ACHN (cell line): Measurements from ENCODE around the gene RTBDN.

Experiments used
- DNase-seq: peaks from one replicate; pipeline ENCODE4 v3.0.0-alpha.2; 2015
- in situ Hi-C: cut with HindIII; loops from 2 replicates; pipeline ENCODE4 v1.10.0; 2017; ENCODE audit warnings: low sequenced_read_pairs, low pct_ligation_motif_present, low pct_unique_long_range_greater_than_20kb

Gene RTBDN

DNA sequence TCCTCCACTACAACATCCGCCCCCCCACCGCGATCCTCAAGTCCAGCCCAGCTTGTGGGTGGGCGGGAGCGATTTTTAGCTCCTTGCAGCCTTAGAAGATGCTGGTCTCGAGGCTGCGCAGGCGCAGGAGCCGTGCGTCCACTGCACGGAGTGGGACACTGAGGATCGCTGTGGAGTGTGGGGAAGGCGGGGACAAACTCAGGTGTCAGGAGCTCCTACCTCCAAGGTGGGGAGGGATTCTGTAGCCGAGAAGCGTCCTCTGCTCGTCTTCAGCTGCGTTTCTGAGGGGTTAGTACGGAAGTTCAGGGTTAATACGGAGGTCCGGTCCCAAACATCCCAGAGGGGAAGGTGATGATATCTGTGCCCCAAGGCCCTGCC is at the start of gene RTBDN:
Gene RTBDN (minus strand): TSS at position 14 of the 378 bp plus-strand sequence. CDS start 4,600 bp downstream, outside the sequence.
- no peak for DNase-seq
- in situ Hi-C loops, result no loop called here

DNA sequence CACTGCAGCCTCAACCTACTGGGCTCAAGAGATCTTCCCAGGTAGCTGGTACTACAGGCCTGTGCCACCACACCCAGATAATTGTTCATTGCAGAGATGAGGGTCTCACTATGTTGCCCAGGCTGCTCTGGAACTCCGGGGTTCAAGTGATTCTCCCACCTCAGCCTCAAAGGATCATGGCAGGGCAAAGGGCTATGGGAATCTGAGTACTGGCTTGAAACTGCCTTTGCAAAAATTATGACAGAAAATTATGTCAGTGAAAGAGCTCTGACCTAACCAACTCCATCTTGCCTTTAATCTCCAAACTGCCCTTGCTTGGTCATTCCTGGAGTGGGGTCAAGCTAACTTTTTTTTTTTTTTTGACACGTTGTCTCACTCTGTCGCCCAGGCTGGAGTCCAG is 48.2 kb upstream of the RTBDN start:
- no peak for DNase-seq
- in situ Hi-C loops, result no loop called here

DNA sequence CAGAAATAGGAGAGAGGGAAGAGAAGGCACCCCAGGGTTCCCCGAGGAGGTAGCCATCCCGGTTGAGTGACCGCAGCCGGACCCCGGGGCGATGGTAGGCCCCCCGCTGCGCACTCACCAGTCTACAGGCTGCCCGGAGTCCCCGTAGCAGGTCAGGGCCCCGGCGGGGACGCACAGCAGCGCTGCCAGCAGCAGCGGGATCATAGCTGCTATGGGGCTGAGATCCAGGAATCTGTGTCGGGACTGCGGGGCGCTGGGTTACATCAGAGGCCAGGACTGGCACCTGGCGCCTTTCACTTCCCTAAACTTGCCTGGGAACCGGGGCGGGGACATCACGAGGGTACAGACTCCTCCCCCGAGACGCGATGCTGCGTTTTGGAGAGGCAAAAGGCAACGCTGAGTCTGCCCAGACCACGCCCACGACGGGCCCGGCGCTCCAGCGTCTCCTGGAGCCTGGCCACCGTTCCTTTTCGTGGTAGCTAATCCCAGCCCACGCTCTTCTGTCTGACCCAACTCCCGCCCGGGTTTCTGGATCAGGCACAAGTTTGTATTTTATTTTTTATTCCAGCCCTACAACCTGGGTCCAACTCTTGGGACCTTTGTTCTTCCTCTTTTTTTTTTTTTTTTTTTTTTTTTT is 46.9 kb upstream of the RTBDN start, which contains the start of gene DNASE2:
Gene DNASE2 (minus strand): TSS at position 278 of the 637 bp plus-strand sequence. CDS start 74 bp downstream, at position 204.
- in situ Hi-C loops, result no loop called here
- peak; percentile 92 for DNase-seq

DNA sequence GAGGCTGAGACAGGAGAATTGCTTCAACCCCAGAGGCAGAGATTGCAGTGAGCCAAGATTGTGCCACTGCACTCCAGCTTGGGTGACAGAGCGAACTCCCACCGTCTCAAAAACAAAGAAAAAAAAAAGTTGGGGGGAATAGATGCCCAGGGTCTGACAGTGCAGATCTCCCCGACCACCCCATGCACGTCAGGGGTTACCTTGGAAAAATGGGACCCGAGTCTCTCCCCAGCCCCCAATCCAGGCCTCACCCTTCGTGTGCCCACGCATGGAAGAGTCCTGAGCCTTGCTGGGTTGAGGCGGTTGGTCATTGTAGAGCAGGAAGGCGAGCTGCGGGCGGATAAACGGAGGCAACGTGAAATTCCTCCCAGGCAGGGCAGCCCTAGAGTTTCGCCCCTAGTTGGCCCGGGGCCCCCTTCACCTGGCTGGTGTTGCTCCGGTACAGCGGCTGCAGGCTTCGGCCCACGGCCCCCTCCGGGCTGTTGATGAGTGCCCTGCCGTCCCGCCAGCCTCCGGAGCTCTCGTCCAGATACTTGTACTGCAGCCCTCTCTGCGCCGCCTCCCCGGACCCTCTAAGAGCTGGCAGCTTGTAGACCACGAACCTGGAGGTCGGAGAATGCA is 46.3 kb upstream of the RTBDN start:
- DNase-seq, result no peak
- in situ Hi-C loops, result no loop called here

DNA sequence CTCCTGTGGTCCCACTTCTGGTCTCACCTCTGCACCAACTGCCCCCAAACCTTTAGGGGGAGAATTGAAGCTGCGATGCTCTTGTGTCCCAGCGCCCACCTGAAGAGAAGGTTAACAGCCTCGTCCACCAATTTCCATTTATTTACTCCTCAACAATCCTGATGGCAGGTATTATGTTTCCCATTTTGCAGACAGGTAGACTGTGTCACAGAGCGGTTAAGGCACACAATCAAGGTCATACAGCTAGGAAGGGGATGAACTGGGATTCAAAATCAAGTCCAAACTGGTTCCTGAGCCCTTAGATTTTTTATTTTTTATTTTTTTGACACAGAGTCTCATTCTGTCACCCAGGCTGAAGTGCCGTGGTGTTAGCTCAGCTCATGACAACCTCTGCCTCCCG is 40.7 kb upstream of the RTBDN start:
- in situ Hi-C loops, result no loop called here

DNA sequence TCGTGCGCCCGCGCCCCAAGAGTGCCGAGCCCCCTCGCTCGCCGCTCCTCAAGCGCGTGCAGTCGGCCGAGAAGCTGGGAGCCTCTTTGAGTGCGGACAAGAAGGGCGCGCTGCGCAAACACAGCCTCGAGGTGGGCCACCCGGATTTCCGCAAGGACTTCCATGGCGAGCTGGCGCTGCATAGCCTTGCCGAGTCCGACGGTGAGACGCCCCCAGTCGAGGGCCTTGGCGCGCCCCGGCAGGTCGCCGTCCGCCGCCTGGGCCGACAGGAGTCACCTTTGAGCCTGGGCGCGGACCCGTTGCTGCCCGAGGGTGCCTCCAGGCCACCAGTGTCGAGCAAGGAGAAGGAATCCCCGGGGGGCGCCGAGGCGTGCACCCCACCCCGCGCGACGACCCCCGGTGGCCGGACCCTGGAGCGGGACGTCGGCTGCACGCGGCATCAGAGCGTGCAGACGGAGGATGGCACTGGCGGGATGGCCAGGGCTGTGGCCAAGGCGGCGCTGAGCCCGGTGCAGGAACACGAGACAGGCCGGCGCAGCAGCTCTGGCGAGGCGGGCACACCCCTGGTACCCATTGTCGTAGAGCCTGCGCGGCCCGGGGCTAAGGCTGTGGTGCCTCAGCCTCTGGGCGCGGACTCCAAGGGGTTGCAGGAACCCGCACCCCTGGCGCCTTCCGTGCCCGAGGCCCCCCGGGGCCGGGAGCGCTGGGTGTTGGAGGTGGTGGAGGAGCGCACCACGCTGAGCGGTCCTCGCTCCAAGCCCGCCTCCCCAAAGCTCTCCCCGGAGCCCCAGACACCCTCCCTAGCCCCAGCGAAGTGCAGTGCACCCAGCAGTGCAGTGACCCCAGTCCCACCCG is 39.7 kb upstream of the RTBDN start:
- no peak for DNase-seq
- in situ Hi-C loops, result no loop called here

More for the DNA sequence above, 40.7 kb upstream of the RTBDN start:
- no peak for DNase-seq

DNA sequence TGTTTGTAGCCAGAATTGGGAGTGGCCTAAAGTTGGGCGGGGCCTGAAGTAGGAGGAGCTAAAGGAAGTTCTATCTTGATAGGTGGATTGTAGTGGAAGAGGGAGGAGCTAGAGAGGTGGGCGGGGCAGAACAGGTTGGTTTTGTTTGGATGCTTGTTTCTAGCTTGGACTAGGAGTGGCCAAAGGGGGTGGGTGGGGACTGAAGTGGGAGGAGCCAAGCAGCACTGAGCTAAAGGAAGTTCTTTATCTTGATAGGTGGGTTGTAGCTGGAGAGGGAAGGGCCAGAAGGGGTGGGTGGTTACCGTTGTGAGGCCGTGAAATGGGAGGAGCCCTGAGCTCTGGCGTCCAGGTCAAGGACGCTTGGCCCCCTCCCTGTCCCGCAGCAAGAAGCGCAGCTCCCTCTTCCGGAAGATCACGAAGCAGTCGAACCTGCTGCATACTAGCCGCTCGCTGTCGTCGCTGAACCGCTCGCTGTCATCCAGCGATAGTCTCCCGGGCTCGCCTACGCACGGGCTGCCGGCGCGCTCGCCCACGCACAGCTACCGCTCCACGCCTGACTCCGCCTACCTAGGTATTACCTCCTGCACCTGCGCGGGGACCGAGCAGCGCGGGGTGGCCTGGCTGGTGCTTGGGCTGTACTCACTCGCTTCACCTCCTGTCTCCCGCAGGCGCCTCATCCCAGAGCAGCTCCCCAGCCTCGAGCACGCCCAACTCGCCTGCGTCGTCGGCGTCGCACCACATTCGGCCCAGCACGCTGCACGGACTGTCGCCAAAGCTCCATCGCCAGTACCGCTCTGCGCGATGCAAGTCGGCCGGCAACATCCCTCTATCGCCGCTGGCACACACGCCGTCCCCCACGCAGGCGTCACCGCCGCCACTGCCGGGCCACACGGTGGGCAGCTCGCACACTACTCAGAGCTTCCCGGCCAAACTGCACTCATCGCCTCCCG is 38.8 kb upstream of the RTBDN start:
- in situ Hi-C loops, result no loop called here
- peak; percentile 72 for DNase-seq

DNA sequence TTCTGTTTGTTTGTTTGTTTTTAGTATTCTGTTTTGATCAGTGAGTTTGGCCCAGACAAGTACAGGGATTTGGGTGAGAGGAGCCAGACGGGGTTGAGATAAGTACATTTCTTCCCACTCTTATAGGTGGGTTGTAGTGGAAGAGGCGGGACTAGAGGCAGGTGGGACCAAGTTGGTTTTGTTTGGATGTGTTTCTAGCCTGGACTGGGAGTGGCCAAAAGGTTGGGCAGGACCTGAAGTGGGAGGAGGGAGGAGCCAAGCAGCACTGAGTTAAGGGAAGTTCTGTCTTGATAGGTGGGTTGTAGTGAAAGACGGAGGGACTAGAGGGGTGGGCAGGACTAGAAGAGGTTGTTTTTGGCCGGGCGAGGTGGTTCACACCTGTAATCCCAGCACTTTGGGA is 37.9 kb upstream of the RTBDN start:
- in situ Hi-C loops, result no loop called here
- no peak for DNase-seq

DNA sequence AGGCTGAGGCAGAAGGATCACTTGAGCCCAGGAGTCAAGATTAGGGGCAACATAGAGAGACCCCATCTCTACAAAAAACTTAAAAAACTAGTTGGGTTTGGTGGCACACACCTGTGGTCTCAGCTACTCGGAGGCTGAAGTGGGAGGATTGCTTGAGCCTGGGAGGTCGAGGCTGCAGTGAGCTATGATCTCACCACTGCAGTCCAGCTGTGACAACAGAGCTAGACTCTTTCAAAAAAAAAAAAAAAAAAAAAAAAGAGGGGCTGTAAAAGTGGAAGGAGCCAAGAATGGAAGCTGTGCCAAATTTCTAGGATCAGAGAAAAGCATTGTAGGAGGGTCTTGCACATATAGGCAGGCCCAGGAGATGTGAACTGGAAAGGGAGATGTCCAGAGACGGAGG is 37.3 kb upstream of the RTBDN start:
- in situ Hi-C loops, result no loop called here
- no peak for DNase-seq

DNA sequence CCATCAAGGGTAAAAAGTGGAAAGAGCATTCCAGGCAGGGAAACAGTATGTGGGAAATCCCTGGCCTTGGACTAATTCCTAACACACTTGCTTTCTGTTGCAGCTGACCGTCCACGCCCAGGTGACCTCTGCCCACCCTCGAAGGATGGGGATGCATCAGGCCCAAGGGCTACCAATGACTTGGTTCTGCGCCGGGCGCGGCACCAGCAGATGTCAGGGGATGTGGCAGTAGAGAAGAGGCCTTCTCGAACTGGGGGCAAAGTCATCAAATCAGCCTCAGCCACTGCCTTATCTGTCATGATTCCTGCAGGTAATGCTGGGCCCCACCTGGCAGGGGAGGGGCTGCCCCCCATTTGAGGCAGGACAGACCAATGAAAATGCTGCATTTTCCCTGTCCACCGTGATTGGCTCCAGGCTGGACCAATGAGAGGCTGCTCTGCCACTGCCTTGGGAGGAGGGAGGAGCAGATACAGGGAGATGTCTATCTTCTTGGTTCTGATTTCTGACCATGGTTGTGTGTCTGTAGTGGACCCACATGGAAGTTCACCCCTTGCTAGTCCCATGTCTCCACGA is 34.2 kb upstream of the RTBDN start:
- no peak for DNase-seq
- in situ Hi-C loops, result no loop called here

DNA sequence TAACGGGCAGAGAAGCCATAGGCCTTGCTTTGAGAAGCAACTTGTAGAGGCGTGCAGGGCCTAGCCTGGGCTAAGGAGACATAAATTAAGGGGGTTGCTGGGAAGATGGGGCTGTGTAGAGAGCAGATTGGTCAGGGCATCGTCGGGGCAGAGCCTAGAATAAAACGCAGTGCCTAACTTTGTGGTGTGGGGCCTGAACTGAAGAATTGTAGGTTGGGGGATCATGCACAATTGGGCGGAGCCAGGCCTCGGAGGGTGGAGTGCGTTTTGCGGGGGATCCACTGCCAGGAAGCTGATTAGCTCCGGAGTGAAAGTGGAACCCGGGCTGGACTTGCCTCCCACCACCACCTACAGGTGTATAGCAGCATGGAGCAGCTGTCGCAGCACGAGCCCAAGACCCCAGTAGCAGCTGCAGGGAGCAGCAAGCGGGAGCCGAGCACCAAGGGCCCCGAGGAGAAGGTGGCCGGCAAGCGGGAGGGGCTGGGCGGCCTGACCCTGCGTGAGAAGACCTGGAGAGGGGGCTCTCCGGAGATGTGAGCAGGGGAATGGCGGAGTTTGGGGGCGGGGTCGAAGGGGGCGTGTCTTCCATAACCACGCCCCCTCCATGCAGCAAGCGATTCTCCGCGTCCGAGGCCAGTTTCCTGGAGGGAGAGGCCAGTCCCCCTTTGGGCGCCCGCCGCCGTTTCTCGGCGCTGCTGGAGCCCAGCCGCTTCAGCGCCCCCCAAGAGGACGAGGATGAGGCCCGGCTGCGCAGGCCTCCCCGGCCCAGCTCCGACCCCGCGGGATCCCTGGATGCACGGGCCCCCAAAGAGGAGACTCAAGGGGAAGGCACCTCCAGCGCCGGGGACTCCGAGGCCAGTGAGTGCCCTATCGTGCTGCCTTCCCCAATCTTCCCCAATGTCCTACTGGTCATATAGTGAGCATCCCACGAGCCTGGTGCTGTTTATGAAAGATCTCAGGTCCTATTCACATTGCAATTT is 33.0 kb upstream of the RTBDN start:
- DNase-seq, result peak; percentile 23
- in situ Hi-C loops, result no loop called here

DNA sequence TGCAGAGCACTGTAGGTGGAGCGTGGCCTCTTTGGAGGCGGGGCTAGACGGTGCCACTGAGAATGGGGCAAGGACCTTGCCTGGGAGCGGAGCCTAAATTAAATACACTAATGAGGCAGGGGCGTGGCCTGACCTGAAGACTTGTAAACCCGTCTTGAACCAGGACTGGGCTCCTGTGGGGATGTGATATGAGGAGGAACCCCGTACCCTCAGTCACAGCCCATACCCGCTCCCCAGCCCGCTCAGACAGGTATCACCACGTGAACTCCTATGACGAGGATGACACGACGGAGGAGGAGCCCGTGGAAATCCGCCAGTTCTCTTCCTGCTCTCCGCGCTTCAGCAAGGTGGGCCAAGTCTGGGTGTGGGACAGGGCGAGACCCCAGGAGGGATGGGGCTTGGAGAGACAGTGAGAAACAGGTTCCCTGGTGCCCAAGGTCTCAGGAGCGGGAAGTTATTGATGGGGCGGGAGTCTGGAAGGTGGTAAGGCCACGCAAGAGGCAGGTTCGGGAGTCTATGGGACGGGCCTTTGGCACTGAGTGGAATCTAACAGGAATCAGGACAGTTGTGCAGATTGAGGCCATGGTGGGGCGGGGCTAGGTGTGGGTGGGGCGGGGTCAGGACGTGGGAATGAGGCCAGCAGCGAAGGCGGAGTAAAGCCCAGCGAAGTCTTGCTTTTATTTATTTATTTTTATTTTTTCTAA is 32.2 kb upstream of the RTBDN start:
- no peak for DNase-seq
- in situ Hi-C loops, result no loop called here

DNA sequence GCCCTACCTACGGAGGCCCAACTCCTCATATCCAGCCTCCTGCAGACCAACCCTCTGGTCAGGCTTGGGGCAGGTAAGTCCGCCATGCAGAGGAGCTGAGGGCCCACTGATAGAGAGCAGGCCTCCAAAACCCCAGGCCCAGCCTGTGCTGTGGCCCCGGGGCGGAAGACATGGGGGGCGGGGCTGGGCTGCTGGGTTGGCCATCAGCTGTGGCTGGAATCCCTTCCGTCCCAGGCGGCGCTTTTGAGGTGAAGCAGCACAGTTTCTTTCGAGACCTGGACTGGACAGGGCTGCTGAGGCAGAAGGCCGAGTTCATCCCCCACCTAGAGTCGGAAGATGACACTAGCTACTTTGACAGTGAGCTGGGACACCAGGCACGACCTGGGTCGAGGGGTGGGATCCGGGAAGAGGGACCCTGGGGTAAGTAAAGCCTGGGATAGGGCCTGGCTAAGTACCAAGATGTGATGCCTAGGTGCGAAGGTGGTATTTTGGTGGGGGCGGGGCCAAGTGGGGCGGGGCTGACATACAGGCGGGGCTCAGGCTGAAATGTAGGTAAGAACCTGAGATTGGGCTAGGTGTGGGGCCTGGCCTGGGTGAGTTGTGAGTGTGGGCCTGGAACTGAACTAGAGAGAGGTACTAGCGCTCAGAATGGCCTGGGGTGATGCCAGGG is 31.5 kb upstream of the RTBDN start:
- in situ Hi-C loops, result no loop called here
- DNase-seq, result no peak

DNA sequence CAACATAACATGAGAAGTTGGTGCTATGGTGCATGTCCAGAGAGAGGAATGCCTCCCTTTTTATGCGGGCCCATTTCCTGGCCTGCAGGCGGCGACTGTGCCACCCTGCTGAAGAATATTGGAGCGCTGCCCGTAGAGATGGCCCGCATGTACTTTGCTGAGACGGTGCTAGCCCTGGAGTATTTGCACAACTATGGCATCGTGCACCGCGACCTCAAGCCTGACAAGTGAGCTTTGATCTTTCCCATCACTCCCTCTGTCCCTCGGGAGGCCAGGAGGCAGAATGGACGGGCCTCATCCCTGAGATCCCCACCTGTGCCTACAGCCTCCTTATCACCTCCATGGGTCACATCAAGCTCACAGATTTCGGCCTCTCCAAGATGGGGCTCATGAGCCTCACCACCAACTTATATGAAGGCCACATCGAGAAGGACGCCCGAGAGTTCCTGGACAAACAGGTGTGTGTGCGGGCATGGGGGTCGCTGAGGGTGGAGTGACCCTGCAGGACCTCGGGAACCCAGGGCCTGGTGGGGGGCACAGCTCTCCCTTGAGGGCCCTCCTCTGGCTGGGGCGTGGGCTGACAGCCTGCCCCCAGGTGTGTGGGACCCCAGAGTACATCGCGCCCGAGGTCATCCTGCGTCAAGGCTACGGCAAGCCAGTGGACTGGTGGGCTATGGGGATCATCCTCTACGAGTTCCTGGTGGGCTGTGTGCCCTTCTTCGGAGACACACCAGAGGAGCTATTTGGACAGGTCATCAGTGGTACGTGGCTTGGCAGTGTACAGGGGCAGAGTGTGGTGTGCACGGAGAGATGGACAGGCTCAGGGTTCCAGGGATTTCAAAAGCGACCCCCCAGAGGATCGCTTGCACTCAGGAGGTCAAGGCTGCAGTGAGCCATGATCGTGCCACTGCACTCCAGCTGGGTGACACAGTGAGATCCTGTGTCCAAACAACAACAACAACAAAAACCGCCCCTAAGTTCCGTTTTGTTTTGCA is 30.6 kb upstream of the RTBDN start:
- in situ Hi-C loops, result no loop called here
- DNase-seq, result no peak

DNA sequence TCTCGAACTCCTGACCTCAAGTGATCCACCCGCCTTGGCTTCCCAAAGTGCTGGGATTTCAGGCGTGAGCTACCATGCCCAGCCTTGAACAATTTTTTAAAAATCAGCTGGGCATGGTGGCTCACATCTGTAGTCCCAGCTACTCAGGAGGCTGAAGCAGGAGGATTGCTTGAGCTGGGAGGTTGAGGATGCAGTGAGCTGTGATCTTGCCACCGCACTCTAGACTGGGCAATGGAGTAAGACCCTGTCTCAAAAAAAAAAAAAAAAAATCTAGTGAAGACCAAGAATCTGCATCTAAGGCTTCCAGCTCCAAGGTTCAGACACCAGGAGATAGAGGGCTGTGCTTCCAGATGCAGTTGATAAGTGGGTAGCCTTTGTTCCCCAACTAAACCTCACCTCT is 29.8 kb upstream of the RTBDN start:
- DNase-seq, result no peak
- in situ Hi-C loops, result no loop called here
